Measurements from ENCODE around the gene ADAMTSL1. TPM values are rescaled to one million over a fixed set of nuclear protein-coding genes. Genes with fewer than 3 reads are reported as not detected.

The ADAMTSL1 gene
- polyA plus RNA-seq, 1 donor from 2014 or later, result 1.1 TPM

GRCh38 chr9:18626046-18626698 lies 152.2 kb downstream of the ADAMTSL1 start:
- no peaks in the 10 kb centered on the region for H3K9me3 ChIP-seq (ENCODE audit: low read length)
- no peak overlapping the region for H3K4me3 ChIP-seq (ENCODE audit: low read length)
- H3K27ac ChIP-seq (ENCODE audit: low read length), result no peak overlapping the region
- H2AFZ ChIP-seq (ENCODE audit: low read depth, low read length), result no peak overlapping the region
- no peak for TF ChIP-seq TAF1 (IDR thresholded peaks at IDR 0.05; ENCODE audit: low read depth)
- TF ChIP-seq POLR2AphosphoS5 (IDR thresholded peaks at IDR 0.05), result no peak
- no peak for TF ChIP-seq RAD21 (conservative IDR thresholded peaks at IDR 0.05)
- no peak for TF ChIP-seq EZH2 (IDR thresholded peaks at IDR 0.05; ENCODE audit: borderline replicate concordance, insufficient read depth, low read length, poor library complexity, severe bottlenecking)
- no peak for TF ChIP-seq MXI1 (conservative IDR thresholded peaks at IDR 0.05; ENCODE audit: poor library complexity, severe bottlenecking)
- no peak for TF ChIP-seq EP300 (conservative IDR thresholded peaks at IDR 0.05; ENCODE audit: poor library complexity, severe bottlenecking)
- no peak for TF ChIP-seq CTCF (IDR thresholded peaks at IDR 0.05; ENCODE audit: poor library complexity, severe bottlenecking)
- TF ChIP-seq REST (IDR thresholded peaks at IDR 0.05; ENCODE audit: borderline replicate concordance), result no peak
- no peak for TF ChIP-seq SMC3 (conservative IDR thresholded peaks at IDR 0.05; ENCODE audit: poor library complexity)
- H3K27me3 ChIP-seq (ENCODE audit: insufficient read depth, low read depth, low read length), result no peaks in the 10 kb centered on the region
- no peaks in the 10 kb centered on the region for H3K9me2 ChIP-seq (ENCODE audit: insufficient read depth, low read length)
- H3K36me3 ChIP-seq (ENCODE audit: insufficient read depth, low read length), result no peaks in the 10 kb centered on the region
- no peaks in the 10 kb centered on the region for H4K20me1 ChIP-seq (ENCODE audit: insufficient read depth)
- H3F3A ChIP-seq (ENCODE audit: insufficient read depth, low read length, poor library complexity, severe bottlenecking), result no peaks in the 10 kb centered on the region
- H3K4me2 ChIP-seq (ENCODE audit: low read length), result no peak overlapping the region
- no peak overlapping the region for H3K9ac ChIP-seq (ENCODE audit: low read length)
- no peaks in the 10 kb centered on the region for H3K79me2 ChIP-seq (replicated peaks; ENCODE audit: insufficient read depth, low read length)

GRCh38 chr9:18629136-18629535 lies 155.2 kb downstream of the ADAMTSL1 start:
- Histone ChIP-seq H3K36me3 (ENCODE audit: insufficient read depth, low read length) (no peaks in the 10 kb centered on the region), H3K4me2 (ENCODE audit: low read length) (no peak overlapping the region), H3K9me2 (ENCODE audit: insufficient read depth, low read length) (no peaks in the 10 kb centered on the region), H3K27ac (ENCODE audit: low read length) (no peak overlapping the region), H2AFZ (ENCODE audit: low read depth, low read length) (no peak overlapping the region), H3K27me3 (ENCODE audit: insufficient read depth, low read depth, low read length) (no peaks in the 10 kb centered on the region), H3F3A (ENCODE audit: insufficient read depth, low read length, poor library complexity, severe bottlenecking) (no peaks in the 10 kb centered on the region), H3K9ac (ENCODE audit: low read length) (no peak overlapping the region), H3K79me2 (replicated peaks; ENCODE audit: insufficient read depth, low read length) (no peaks in the 10 kb centered on the region), H3K4me3 (ENCODE audit: low read length) (no peak overlapping the region), H3K9me3 (ENCODE audit: low read length) (no peaks in the 10 kb centered on the region), H4K20me1 (ENCODE audit: insufficient read depth) (no peaks in the 10 kb centered on the region)
- no peak for TF ChIP-seq REST (IDR thresholded peaks at IDR 0.05; ENCODE audit: borderline replicate concordance)
- no peak for TF ChIP-seq CTCF (IDR thresholded peaks at IDR 0.05; ENCODE audit: poor library complexity, severe bottlenecking)

Measured in neural cell (in vitro differentiated cells).